GM19324 (cell line): Measurements from ENCODE around the gene HES1.
"Not testable (repeated sequence)": the region's sequence is repeated elsewhere in the genome, so short reads cannot be mapped to it uniquely, and the experiment has no call there.

Source experiments
- ATAC-seq: cut with Tn5 transposase; IDR thresholded peaks from one replicate; pipeline ENCODE4 v1.9.1; 2021; ENCODE audit warnings: mild to moderate bottlenecking, moderate library complexity; ENCODE audit not compliant: unreplicated experiment, low FRiP score

HES1 gene, protein sequence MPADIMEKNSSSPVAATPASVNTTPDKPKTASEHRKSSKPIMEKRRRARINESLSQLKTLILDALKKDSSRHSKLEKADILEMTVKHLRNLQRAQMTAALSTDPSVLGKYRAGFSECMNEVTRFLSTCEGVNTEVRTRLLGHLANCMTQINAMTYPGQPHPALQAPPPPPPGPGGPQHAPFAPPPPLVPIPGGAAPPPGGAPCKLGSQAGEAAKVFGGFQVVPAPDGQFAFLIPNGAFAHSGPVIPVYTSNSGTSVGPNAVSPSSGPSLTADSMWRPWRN

DNA sequence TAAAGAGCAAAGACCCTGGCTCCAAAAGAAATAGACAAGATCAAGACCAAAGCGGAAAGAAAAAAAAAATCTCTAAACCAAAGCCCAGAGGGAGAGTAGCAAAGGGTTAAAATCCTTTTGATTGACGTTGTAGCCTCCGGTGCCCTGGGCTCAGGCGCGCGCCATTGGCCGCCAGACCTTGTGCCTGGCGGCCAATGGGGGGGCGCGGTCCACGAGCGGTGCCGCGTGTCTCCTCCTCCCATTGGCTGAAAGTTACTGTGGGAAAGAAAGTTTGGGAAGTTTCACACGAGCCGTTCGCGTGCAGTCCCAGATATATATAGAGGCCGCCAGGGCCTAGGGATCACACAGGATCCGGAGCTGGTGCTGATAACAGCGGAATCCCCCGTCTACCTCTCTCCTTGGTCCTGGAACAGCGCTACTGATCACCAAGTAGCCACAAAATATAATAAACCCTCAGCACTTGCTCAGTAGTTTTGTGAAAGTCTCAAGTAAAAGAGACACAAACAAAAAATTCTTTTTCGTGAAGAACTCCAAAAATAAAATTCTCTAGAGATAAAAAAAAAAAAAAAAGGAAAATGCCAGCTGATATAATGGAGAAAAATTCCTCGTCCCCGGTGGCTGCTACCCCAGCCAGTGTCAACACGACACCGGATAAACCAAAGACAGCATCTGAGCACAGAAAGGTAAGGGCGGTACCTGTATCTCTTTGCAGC, at the start of gene HES1:
Gene HES1, plus strand, starts transcription at position 343 of the 713 bp plus-strand sequence. Its CDS starts 233 bp downstream, at position 576.
- peak; percentile 17 for ATAC-seq

DNA sequence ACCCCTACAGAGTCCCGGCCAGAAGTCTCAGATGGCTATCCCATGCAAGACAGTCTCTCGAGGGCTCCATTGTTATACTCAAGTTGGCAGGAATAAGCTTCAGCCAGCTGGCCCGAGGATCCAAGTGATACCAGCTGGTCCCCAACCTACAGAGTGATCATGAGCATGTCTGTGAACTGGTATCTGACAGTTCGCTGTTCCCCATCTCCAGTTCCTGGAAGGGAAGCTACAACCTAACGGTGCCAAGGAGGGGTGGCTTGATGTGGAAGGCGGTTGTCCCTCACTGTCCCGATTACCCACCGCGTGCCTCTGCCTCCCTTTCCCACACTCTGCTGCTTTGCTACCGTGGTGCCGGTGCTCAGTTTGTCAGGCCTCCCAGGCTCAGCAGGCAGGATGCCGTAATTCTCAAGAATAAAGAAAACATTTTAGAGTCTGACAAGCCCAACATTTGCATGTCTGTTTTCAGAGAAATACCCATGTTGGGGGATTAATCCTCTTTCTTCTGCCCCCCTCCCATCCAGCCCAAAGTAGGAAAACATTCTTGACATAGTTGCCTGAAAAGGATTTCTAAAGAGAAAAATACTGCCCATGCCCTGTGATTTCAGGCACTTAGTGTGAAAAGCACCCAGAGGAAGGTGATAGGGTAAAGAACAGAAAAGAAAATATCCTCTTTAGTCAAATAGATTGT, 49.4 kb upstream of the HES1 start:
- ATAC-seq: no peak

DNA sequence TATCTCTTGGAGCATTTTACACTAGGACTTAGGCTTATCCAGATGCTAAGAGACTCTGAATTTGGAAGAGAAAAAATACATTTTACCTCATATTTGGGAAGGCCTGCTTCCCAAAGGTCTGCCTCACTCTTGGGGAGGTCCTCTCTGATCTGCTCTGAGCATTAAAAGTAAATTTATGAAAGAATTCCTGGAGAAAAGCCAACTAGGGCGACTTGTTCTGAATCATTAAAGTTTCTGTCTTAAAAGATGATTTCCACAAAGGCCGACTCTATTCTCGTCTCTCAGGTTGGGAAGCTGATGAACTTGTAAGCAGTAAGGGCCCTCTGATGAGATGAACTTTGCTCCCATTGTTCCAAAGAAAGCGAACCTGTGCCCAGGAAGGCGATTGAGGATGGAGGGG, 48.7 kb upstream of the HES1 start:
- ATAC-seq: no peak

DNA sequence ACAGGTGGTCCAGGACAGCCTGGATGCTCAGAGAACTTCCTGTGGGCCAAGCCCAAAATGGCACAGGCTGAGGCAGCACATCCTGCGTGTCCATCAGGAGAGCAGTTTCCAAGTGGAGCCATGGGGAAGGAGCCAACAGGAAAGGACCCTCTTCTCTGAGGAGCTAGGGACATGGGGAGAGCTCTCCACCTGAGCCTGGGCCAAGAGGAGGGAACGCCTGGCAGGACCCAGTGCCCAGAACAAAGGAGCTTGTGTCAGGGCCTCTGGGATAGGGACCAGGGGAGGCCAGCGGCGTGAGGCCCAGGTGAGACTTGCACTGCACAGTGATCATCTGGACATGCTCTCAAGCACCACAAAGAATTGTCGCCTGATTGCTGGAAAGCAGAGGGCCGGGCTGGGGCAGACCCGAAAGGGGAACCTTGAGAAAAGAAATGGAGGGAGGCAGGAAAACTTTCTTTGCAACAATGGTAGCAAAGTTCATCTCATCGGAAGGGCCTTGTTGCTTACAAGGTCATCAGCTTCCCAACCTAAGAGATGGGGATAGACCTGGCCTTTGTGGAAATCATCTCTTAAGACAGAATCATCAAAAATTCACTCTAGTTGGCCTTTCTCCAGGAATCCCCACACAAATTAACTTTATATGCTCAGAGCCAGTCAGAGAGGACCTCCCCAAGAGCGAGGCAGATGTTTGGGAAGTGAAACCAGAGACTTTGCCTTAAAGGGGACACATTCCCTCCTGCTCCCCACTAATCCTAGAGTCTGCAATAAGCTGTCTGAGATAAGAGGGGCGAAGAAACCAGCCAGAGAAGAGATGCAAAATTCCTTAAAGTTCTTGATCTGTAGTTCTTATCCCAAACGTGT, 47.7 kb upstream of the HES1 start:
- ATAC-seq: no peak

DNA sequence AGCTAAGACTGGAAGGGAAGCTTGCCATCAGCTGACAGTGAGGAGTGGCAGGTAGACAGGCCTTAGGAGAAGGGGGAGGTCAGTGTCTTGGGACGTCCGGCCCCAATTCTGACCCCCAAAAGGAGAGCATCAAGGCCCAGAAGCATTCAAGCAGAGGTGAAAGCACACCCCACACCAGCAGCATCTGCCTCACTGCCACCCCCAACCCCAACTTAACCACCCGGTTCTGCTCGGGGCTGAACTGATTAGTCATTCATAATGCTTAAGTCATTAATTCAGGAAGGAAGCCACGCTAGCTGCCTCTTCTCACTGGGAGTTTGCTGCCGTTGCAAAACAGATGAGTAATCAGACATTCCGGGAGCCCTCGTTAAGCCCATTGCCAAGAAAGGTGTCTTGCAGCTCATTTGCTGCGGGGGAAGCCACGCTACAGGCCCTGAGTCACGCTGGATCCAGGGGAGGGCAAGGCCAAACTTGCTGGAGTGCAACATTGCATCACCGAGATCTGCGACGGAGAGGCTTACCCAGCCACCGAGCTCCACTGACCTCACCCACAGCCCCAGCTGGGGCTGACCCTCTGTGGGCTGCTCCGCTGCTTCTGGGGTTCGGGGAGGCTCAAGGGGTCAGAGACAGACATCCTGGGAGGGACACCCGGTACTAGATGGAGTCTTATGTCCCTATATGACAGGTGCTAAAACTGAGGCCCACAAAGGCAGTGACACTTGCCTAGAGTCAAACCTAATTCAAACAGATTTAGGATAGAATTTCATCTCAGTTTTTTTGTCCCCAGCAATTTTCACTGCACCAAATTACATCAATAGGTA, 46.4 kb upstream of the HES1 start:
- no peak for ATAC-seq

DNA sequence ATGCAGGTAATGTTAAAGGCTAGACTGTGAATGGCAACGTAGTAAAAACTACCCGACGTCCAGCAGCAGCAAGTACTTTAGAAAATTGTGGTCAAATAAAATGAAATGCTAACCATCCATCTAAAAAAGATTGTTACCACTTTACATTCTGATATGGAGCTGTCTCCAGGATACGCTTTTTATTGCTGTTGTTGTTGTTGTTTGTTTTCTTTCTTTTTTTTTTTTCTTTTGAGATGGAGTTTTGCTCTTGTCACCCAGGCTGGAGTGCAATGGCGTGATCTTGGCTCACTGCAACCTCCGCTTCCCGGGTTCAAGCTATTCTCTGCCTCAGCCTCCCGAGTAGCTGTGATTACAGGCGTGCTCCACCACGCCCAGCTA, 45.8 kb upstream of the HES1 start:
- not testable (repeated sequence) for ATAC-seq

DNA sequence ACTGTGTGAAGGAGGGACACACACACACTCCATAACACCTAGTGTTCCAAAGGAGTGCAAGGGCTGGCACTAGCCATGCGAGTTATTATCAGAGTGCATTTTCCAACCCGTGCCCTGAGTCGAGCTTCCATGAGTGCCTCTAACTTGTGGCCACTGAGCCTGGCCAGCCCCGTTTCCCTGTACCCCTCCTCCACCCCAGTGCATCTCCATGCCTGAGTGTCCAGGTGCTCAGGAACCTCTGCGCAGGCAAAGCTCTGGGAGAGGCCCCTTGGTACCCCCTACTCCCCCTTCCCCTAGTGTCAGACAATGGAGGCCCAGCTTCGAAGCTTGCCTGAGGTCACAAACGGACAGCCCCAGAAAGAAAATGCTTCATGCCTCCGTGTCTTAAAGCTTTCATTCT, 45.2 kb upstream of the HES1 start:
- no peak for ATAC-seq

DNA sequence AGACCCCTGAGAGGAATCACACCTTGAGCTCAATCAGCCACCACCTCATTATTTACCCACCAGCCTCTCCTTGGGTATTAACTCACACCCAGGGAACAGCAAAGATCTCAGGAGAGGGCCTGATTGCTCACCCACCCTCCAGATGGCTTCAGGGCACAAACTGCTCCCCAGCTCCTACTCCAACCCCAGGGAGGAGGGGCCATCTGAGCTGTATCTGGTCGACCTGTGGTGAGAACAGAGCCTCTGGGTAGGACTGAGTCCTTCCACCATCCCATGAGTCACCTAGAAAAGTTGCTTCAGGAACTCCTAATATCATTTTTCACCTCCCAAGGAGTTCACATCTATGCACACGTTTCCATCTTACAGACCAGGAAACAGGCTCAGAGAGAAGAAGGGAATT, 44.8 kb upstream of the HES1 start:
- no peak for ATAC-seq

DNA sequence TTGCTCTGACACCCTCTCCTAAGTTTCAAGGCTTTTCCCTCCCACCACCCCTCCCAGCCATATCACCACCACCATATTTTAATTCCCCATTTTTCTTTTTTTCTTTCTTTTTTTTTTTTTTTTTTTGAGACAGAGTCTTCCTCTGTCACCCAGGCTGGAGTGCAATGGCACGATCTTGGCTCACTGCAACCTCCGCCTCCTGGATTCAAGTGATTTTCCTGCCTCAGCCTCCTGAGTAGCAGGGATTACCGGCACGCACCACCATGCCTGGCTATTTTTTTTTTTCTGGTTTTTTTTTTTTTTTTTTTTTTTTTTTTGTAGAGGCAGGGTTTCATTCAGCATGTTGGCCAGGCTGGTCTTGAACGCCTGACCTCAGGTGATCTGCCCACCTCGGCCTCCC, 44.1 kb upstream of the HES1 start:
- not testable (repeated sequence) for ATAC-seq

DNA sequence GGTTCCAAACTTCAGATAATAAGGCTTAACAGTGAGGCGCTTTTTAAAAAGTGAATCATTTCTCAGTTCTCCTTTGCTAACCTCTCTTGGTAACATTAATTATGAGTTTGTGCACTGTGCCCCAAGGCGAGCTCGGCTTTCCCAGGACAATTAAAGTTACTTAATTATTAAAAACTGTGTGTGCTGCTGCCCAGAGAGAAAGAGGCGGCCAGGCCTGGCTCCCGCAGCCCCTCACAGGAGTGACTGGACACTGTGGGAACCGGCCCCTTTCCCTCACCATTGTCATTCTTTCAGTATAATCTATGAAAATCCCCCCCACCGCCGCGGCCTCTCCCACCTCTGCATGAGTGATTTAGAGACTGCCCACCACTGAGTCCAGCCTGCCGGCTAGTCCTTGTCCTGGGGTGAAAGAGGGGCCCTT, 43.1 kb upstream of the HES1 start:
- ATAC-seq: no peak

DNA sequence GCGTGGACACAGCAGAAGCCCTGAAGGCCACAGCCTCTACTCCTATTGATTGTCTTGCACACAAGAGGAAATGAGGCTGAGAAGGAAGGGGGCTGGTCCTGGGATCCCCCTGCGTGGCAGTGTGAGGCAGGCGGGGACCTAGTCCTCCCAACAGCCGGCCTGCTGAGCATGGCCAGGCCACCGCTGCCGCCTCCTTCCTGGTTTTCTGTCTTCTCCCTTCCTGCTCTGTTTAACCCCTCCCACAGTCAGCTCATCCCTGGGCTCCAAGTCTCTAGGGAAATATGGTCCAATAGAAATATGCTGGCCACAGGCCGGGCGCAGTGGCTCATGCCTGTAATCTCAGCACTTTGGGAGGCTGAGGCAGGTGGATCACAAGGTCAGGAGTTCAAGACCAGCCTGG, 42.1 kb upstream of the HES1 start:
- no peak for ATAC-seq

DNA sequence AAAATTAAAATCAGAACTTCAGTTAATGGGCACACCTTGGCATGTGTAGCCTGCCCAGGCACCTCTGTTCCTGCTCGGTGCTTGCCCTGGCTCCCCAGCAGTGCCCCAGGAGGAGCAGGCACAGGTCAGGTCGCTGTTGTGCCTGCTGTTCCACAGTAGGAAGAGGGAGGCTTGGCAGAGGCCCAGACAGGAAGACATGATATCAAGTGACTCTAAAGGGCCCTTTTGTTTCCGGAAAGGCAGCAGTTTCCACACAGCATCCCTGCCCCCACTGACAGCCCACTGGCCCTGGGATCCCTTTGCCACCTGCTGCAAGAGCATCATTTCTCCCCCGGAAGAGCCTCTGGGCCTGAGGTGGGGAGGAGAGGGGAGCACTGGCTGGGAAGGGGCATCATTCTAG, 40.5 kb upstream of the HES1 start:
- no peak for ATAC-seq

DNA sequence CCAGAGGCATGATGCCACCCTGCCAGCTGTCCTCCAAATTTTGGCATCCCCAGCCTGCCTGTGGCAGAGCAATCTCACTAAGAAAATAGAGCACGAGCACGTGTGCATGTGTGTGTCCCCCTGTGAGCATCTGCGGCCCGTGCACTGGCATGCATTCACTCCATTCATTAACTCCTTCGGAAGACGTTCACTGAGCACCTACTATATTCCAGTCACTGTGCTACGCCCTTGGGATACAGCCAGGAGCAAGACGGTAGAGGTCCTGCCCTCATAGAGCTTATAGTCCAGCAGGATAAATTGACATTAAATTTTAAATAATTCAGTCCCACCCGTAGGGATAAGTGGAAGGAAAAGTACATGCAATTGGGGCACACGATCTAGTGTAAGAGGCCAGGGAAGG, 40.0 kb upstream of the HES1 start:
- ATAC-seq: no peak

DNA sequence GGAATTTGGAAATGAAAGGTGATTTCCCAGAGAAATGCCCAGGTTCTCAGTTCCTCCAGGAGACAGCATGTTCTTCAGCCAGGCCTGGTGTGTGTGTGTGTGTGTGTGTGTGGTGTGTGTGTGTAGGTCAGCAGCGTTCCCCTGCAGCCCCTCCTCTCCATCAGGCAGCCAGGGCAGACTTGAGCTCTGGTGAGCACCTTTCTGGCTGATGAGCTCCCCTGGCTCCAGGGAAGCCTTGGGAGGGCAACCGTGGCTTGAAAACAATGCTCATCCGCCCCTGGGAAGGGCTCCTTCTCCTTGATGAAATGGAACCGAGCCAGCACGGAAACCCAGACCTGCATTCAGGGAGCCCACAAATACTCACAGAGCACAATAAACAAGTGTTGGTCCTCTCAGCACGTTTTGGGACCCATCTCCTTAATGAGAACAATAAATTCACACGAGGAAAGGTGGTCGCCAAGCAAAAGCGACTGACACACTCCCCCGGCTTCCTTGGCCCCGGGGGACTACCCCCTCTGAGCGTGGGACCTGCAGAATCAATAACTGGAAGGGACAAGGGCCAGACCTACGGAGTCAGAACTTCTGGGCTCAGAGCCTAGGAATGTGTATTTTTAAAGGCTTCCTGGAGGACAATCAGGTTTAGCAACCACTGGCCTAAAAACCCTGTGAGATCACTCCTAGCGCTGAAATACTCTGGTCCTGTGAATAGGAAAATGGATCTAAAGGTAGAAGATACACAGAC, 38.6 kb upstream of the HES1 start:
- no peak for ATAC-seq

DNA sequence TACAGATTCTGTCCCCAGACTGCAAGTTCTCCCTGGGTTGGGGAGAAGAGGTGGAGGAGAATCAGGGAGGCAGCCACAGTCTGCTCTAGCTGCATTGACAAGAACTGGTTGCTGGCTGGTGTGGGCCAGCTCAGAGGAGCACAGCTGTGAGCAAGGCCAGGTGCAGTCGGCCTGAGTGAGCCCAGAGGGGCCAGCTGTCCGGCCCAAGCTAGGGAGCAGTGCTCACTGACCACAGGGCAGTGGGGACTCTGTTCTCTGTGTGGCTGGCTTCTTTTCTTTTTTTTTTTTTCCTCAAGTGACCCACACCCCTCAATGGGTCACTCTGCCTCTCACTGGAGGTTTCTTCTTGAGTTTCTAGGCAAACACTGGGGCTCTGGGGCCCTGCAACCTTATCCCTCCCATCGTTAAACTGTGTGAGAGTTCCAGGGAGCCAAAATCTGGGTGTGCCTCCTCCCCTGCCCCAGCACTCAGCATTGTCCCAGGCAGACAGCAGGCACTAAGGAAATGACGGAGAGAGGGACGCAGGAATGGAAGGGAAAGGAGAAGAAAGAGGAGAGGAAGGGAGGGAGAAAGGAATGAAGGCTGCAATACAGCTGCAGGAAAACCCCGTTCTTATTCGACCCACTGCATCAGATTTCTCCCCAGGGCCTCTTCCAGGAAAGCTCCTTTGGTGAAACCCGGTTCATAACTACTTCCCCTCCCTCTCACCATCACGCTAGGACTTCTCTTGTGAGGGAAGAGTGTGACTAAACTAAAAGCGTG, 37.7 kb upstream of the HES1 start:
- no peak for ATAC-seq

DNA sequence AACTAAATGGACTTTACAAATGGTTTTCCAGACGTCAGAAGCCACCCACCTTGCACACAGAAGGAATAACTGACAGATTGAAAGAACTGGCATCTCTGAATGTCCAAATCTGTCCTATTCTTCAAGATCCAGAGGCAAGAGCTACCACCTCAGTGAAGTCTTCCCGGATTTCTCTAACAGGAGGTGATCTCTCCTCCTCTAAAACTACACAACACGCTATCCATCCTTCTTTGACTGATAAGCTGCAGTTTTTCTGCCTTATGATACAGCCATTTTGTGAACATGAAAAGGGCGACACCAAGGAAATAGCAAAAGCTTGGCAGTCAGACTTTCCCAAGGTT, 37.1 kb upstream of the HES1 start:
- ATAC-seq: no peak

DNA sequence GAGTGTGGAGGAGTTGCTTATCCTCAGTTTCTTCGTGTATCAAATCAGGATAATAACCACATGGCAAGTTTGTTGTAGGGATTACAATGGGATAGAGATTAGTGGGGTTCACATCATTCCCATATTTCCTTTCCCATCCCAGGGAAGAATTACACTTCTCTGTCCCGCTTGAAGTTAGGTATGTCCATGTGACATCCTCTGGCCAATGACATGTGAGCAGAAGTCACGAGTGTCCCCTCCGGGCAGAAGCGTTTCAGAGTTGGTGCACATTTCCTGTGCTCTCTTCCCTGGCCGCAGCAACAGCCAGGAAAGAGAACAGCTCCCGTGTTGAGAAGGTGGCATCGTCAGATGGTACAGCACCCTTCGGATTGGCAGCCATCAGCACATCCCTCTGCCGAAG, 36.7 kb upstream of the HES1 start:
- no peak for ATAC-seq

DNA sequence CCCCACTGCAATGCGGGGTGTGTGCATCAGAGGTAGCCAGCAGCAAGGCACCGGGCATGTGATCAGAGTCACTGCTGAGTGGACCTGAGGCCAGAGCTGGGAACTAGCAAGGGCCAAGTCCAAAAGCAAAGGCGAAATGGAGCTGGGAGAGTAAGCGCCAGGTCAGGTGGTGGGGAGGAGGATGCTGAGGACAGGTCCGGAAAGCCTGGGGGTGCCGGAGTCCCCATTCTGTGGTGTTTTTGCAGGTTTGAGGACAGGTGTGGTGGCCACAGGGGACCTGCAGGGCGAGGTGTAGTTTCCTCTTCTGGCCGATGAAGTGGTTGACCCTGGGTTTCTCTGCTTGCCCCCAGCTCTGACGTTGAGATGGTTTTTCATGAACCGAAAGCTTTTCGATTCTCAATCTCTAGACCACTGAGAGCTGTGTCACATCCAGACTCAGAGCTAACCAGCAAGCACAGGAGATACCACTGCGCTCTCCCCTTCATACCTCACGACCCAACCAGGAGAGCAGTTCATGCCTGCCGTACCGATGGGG, 35.0 kb upstream of the HES1 start:
- ATAC-seq: peak; percentile 86
